Sigmoid colon (tissue), 4 donors: ENCODE data around the gene XRN2.

Experiments used
- CTCF ChIP-seq, 4 experiments: fragments of 450-650 bp in 3 of 4; fragments of 200-600 bp in 1 of 4; IDR thresholded peaks; one replicate each; pipeline ENCODE4 v1.5.1; 2016 to 2019; ENCODE audit warnings: antibody characterized with exemption in 4 of 4, mild to moderate bottlenecking in 3 of 4, moderate library complexity in 2 of 4
- POLR2A ChIP-seq, 2 donors: fragments of 450-650 bp; IDR thresholded peaks; one replicate each; pipeline ENCODE4 v1.6.1; 2016; ENCODE audit warnings: antibody characterized with exemption in 2 of 2, mild to moderate bottlenecking in 2 of 2, moderate library complexity in 2 of 2
- POLR2AphosphoS5 ChIP-seq, 4 donors: sonication (generic); formaldehyde crosslinking; IDR thresholded peaks; one replicate each; pipeline ENCODE4 v1.6.1; 2017; ENCODE audit warnings: antibody characterized with exemption in 4 of 4

GRCh38 chr20:21279706-21280521, 23.2 kb upstream of the XRN2 start:
- TF ChIP-seq CTCF (IDR thresholded peaks at IDR 0.05) (no peak), POLR2A (IDR thresholded peaks at IDR 0.05) (no peak), POLR2AphosphoS5 (IDR thresholded peaks at IDR 0.05) (no peak)
